Measurements from ENCODE around the gene SEC14L5. TPM values are rescaled to one million over a fixed set of nuclear protein-coding genes. Genes with fewer than 3 reads are reported as not detected.

SEC14L5 gene
- total and polyA plus RNA-seq, 2 donors (not counting 3 experiments of a cell fraction or from before 2014, with no cell fraction given) = not detected

GRCh38 chr16:5062051-5062450 lies 103.9 kb downstream of the SEC14L5 start:
- Histone ChIP-seq H2AFZ (ENCODE audit: low read depth, low read length) (no peak overlapping the region), H3K4me2 (ENCODE audit: insufficient read depth, low read length) (no peak overlapping the region), H3K36me3 (ENCODE audit: control insufficient read depth in 2 of 2, extremely low read depth in 1 of 2, insufficient read depth in 2 of 2, low read length in 2 of 2) (no peaks in the 10 kb centered on the region), H3K9me1 (replicated peaks; ENCODE audit: control insufficient read depth, extremely low read depth, insufficient read depth, low read length) (no peaks in the 10 kb centered on the region), H3K9ac (replicated peaks; ENCODE audit: extremely low read depth, insufficient read depth, low read length) (no peak overlapping the region), H3K27ac (ENCODE audit: insufficient read depth, low read depth, low read length) (no peak overlapping the region), H3K79me2 (ENCODE audit: control insufficient read depth, insufficient read depth, low read length) (no peaks in the 10 kb centered on the region), H3K27me3 (ENCODE audit: control insufficient read depth in 2 of 2, insufficient read depth in 2 of 2, low read length in 2 of 2) (peaks cover 0 to 3% of the 10 kb centered on the region in 2 experiments), H3K4me1 (ENCODE audit: control insufficient read depth, extremely low read depth, insufficient read depth, low read length) (no peaks in the 10 kb centered on the region), H4K20me1 (replicated peaks; ENCODE audit: control insufficient read depth, extremely low read depth, insufficient read depth, low read length) (no peaks in the 10 kb centered on the region), H3K4me3 (replicated peaks in 1 of 3; ENCODE audit: insufficient read depth in 1 of 3, low read depth in 1 of 3, low read length in 3 of 3) (no peak overlapping the region), H3K9me3 (replicated peaks; ENCODE audit: control insufficient read depth, insufficient read depth, low read length) (no peaks in the 10 kb centered on the region)
- no TSS peak for BruUV-seq (replicated peaks)
- TF ChIP-seq MAX (IDR thresholded peaks at IDR 0.05; ENCODE audit: insufficient read depth, insufficient read length) = no peak
- TF ChIP-seq GATA2 (IDR thresholded peaks at IDR 0.05; ENCODE audit: insufficient read depth, insufficient read length, low read depth, low read length) = no peak
- TF ChIP-seq CTCF (IDR thresholded peaks at IDR 0.05; ENCODE audit: extremely low read depth in 1 of 2, insufficient read depth in 1 of 2, low read depth in 1 of 2, low read length in 2 of 2) = no peak
- TF ChIP-seq POLR2A (IDR thresholded peaks at IDR 0.05; ENCODE audit: low read depth, low read length) = no peak
- TF ChIP-seq FOS (IDR thresholded peaks at IDR 0.05; ENCODE audit: borderline replicate concordance, insufficient read depth, low read length) = no peak
- TF ChIP-seq MYC (IDR thresholded peaks at IDR 0.05; ENCODE audit: low read depth, low read length) = no peak
- no peak for TF ChIP-seq EZH2 (IDR thresholded peaks at IDR 0.05; ENCODE audit: borderline replicate concordance, low read depth, low read length, severe bottlenecking)
- TF ChIP-seq POLR2AphosphoS5 (IDR thresholded peaks at IDR 0.05; ENCODE audit: insufficient read depth, low read depth, low read length) = no peak
- TF ChIP-seq JUN (IDR thresholded peaks at IDR 0.05; ENCODE audit: borderline replicate concordance, insufficient read depth, insufficient read length, low read depth) = no peak
- FAIRE-seq (no peak), DNase-seq (ENCODE audit: low read depth, low spot score) (no peak)
- ChIA-PET CTCF (no interaction called here), POLR2A (no interaction called here)
- intact Hi-C loops (cut with micrococcal nuclease) = no loop called here
- dilution Hi-C loops (cut with MboI; ENCODE audit: extremely low pct_ligation_motif_present, low sequenced_read_pairs) = no loop called here

All from endothelial cell of umbilical vein (primary cell).